Mesenchymal stem cell (in vitro differentiated cells and primary cell): ENCODE data around the gene THBD.
"Not testable (repeated sequence)": the region's sequence is repeated elsewhere in the genome, so short reads cannot be mapped to it uniquely, and the experiment has no call there.

ENCODE experiments used
- DNase-seq: peaks from one replicate; pipeline ENCODE4 v3.0.0-alpha.2; 2013
- H2AFZ ChIP-seq: one replicate; pipeline ENCODE4 v1.6.1; 2013; ENCODE audit warnings: low read depth, mild to moderate bottlenecking, control low read depth, inconsistent platforms, low read length, moderate library complexity
- H2AK5ac ChIP-seq: 2 replicates; pipeline ENCODE4 v1.6.1; 2013; ENCODE audit warnings: low read length, moderate library complexity, mild to moderate bottlenecking, inconsistent platforms; ENCODE audit not compliant: severe bottlenecking
- H2BK120ac ChIP-seq: one replicate; pipeline ENCODE4 v1.6.1; 2013; ENCODE audit warnings: low read depth, mild to moderate bottlenecking, inconsistent platforms, low read length, moderate library complexity
- H2BK12ac ChIP-seq, 2 experiments: one replicate each; pipeline ENCODE4 v1.6.1; 2013; ENCODE audit warnings: inconsistent platforms in 2 of 2, low read length in 2 of 2, mild to moderate bottlenecking in 2 of 2, moderate library complexity in 2 of 2, control low read depth in 1 of 2
- H2BK15ac ChIP-seq: one replicate; pipeline ENCODE4 v1.6.1; 2013; ENCODE audit warnings: mild to moderate bottlenecking, low read depth, inconsistent platforms; ENCODE audit not compliant: poor library complexity, severe bottlenecking
- H2BK5ac ChIP-seq: 2 replicates; pipeline ENCODE4 v1.6.1; 2013; ENCODE audit warnings: low read depth, mild to moderate bottlenecking, low read length, control low read depth, inconsistent platforms; ENCODE audit not compliant: poor library complexity, severe bottlenecking
- H3K14ac ChIP-seq, 2 experiments: one replicate each; pipeline ENCODE4 v1.6.1; 2013; ENCODE audit warnings: inconsistent platforms in 2 of 2, low read length in 2 of 2, control low read depth in 1 of 2, mild to moderate bottlenecking in 1 of 2, moderate library complexity in 1 of 2
- H3K18ac ChIP-seq, 2 experiments: one replicate each; pipeline ENCODE4 v1.6.1; 2013; ENCODE audit warnings: inconsistent platforms in 2 of 2, low read length in 2 of 2, control low read depth in 1 of 2, low read depth in 1 of 2, mild to moderate bottlenecking in 1 of 2
- H3K23ac ChIP-seq, 2 experiments: one replicate each; pipeline ENCODE4 v1.6.1; 2013; ENCODE audit warnings: inconsistent platforms in 2 of 2, low read length in 2 of 2, mild to moderate bottlenecking in 2 of 2, moderate library complexity in 2 of 2, control low read depth in 1 of 2
- H3K27ac ChIP-seq: 2 replicates; pipeline ENCODE4 v1.5.1; 2013; ENCODE audit warnings: mild to moderate bottlenecking, moderate library complexity, low read length, control low read depth, inconsistent platforms; ENCODE audit not compliant: poor library complexity, severe bottlenecking
- H3K27me3 ChIP-seq, 2 experiments: 2 replicates each; pipeline versions ENCODE4 v1.6.1 to v1.7.0; 2013; ENCODE audit warnings: low read length in 2 of 2, mild to moderate bottlenecking in 2 of 2, moderate library complexity in 2 of 2, control low read depth in 1 of 2, inconsistent platforms in 1 of 2; ENCODE audit not compliant: control insufficient read depth in 1 of 2, insufficient read depth in 1 of 2
- H3K36me3 ChIP-seq, 2 experiments: 2 replicates each; pipeline versions ENCODE4 v1.6.1 to v1.7.0; 2013; ENCODE audit warnings: low read length in 2 of 2, control low read depth in 1 of 2, inconsistent platforms in 1 of 2, low read depth in 1 of 2, mild to moderate bottlenecking in 1 of 2; ENCODE audit not compliant: insufficient read depth in 2 of 2, control insufficient read depth in 1 of 2
- H3K4ac ChIP-seq, 2 experiments: one replicate each; pipeline ENCODE4 v1.6.1; 2013; ENCODE audit warnings: inconsistent platforms in 2 of 2, low read length in 2 of 2, mild to moderate bottlenecking in 2 of 2, moderate library complexity in 2 of 2, control low read depth in 1 of 2, low read depth in 1 of 2
- H3K4me1 ChIP-seq: 2 replicates; pipeline ENCODE4 v1.6.1; 2013; ENCODE audit warnings: low read depth, low read length, control low read depth; ENCODE audit not compliant: control insufficient read depth, insufficient read depth
- H3K4me2 ChIP-seq: 2 replicates; pipeline ENCODE4 v1.6.1; 2013; ENCODE audit warnings: low read length, mild to moderate bottlenecking, inconsistent platforms; ENCODE audit not compliant: poor library complexity, severe bottlenecking
- H3K4me3 ChIP-seq, 2 experiments: 2 replicates each; pipeline versions ENCODE4 v1.5.1 to v1.7.0; 2013; ENCODE audit warnings: low read length in 2 of 2, mild to moderate bottlenecking in 2 of 2, control low read depth in 1 of 2, low read depth in 1 of 2; ENCODE audit not compliant: insufficient read depth in 1 of 2
- H3K79me1 ChIP-seq: replicated peaks from 2 replicates; pipeline ENCODE4 v1.6.1; 2013; ENCODE audit warnings: mild to moderate bottlenecking, control low read depth, low read length, inconsistent platforms; ENCODE audit not compliant: poor library complexity, severe bottlenecking
- H3K9ac ChIP-seq: 2 replicates; pipeline ENCODE4 v1.7.0; 2013; ENCODE audit warnings: mild to moderate bottlenecking, low read length, moderate library complexity
- H3K9me3 ChIP-seq: 2 replicates; pipeline ENCODE4 v1.7.0; 2013; ENCODE audit warnings: mild to moderate bottlenecking, low read length; ENCODE audit not compliant: control insufficient read depth
- H4K8ac ChIP-seq: one replicate; pipeline ENCODE4 v1.6.1; 2013; ENCODE audit warnings: inconsistent platforms, mild to moderate bottlenecking, low read length, moderate library complexity
- H4K91ac ChIP-seq: one replicate; pipeline ENCODE4 v1.6.1; 2013; ENCODE audit warnings: mild to moderate bottlenecking, low read length, inconsistent platforms
- WGBS: methylation state at CpG from one replicate; pipeline ENCODE4 v1.1.7; 2013; ENCODE audit warnings: mixed read lengths; 5-methylcytosine and 5-hydroxymethylcytosine counted together

The THBD gene

DNA sequence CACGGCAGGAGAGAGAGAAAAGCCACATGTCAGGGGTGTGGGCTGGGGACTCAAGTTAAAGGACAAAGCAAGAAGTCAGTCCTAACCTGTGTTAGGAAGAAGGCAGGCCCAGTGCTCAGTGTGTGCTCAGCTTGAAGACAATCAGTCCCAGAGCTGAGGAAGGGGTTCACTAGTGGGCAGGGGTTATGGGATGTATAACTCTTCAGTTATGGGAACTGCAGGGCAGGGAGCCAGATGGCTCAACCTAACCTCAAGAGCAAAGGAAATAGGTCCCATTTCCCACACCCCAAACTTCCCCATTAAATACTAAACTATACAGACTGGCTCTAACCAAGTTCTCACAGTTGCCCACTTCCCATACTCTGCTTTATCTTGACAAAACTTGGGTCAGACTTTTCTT, 21.8 kb downstream of the THBD start:
- Histone ChIP-seq H2BK12ac (no peak overlapping the region), H3K9me3 (no peaks in the 10 kb centered on the region), H3K79me1 (no peaks in the 10 kb centered on the region), H3K4me1 (no peaks in the 10 kb centered on the region), H2AK5ac (no peak overlapping the region), H3K27ac (no peak overlapping the region), H2AFZ (no peak overlapping the region), H2BK120ac (no peak overlapping the region), H4K91ac (no peak overlapping the region), H3K23ac (no peak overlapping the region), H3K14ac (no peak overlapping the region), H3K36me3 (no peaks in the 10 kb centered on the region), H2BK15ac (no peak overlapping the region), H4K8ac (no peak overlapping the region), H2BK5ac (no peak overlapping the region), H3K4me2 (no peak overlapping the region), H3K9ac (no peak overlapping the region), H3K4ac (no peak overlapping the region), H3K27me3 (peaks cover 36 to 40% of the 10 kb centered on the region in 2 experiments), H3K18ac (no peak overlapping the region), H3K4me3 (no peak overlapping the region)
- DNase-seq, result no peak
- WGBS, result 87% methylated on average over 1 of the region's 1 CpG

DNA sequence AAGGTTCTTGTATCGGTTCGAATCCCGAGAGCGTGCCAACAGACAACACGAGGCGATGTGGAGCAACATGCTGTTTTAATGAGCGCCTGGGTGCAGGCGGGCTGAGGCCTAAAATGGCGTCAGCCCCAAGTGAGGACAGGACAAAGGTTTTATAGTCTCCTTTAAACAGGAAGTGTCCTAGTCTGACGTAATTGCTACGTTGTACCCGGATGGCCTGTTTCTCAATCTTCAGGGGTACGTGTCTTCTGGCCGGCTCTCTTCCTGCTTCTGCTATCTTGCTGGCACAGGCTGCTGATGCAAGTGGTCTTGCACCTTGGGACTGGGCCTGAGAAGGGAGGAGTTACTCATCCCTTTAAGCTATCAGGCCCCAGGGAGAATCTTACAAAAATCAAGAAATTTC, 24.0 kb downstream of the THBD start:
- not testable (repeated sequence) for H3K18ac ChIP-seq, H2BK120ac ChIP-seq

DNA sequence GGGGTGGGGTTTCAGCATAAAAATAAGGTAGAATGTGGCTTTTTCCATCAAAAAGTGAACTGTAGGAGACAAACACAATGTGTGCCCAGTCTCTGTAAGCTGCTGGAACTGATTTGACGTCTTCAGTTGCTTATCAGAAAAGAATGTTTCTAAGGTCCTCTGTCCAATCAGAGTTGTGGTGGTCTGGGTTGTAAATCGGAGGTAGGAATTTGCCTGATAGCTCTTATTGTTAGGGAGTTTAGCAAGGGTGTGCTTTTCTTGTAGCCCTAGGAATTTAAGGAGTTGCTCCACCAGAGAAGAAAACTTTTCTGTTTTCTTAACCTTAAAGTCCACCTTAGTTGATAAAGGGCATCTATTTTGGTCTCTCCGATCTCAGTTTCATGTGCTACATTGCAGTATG, 24.8 kb downstream of the THBD start:
- no peak overlapping the region for H4K8ac ChIP-seq
- no peak for DNase-seq
- peaks cover 14 to 23% of the 10 kb centered on the region in 2 experiments for H3K27me3 ChIP-seq
- no peak overlapping the region for H2AK5ac ChIP-seq
- H3K4ac ChIP-seq, result no peak overlapping the region
- no peak overlapping the region for H3K23ac ChIP-seq
- H2BK12ac ChIP-seq, result no peak overlapping the region
- H3K4me3 ChIP-seq, result no peak overlapping the region
- H2BK15ac ChIP-seq, result no peak overlapping the region
- H3K14ac ChIP-seq, result no peak overlapping the region
- H2BK120ac ChIP-seq, result no peak overlapping the region
- no peak overlapping the region for H3K9ac ChIP-seq
- H3K79me1 ChIP-seq, result no peaks in the 10 kb centered on the region
- H3K36me3 ChIP-seq, result no peaks in the 10 kb centered on the region
- no peak overlapping the region for H3K18ac ChIP-seq
- no peak overlapping the region for H2AFZ ChIP-seq
- no peaks in the 10 kb centered on the region for H3K4me1 ChIP-seq
- no peak overlapping the region for H4K91ac ChIP-seq
- no peak overlapping the region for H3K4me2 ChIP-seq
- no peak overlapping the region for H3K27ac ChIP-seq
- 56% methylated on average over 2 of the region's 3 CpGs for WGBS
- H3K9me3 ChIP-seq, result no peaks in the 10 kb centered on the region
- no peak overlapping the region for H2BK5ac ChIP-seq

More for the DNA sequence above, 24.0 kb downstream of the THBD start:
- not testable (repeated sequence) for H3K9me3 ChIP-seq, H3K9ac ChIP-seq, DNase-seq, H3K27ac ChIP-seq, H2BK5ac ChIP-seq, H4K8ac ChIP-seq, H2BK12ac ChIP-seq, H3K4me3 ChIP-seq, H2AK5ac ChIP-seq, H3K4ac ChIP-seq, H4K91ac ChIP-seq, H3K36me3 ChIP-seq, H2AFZ ChIP-seq, H3K4me2 ChIP-seq, H2BK15ac ChIP-seq, H3K14ac ChIP-seq, H3K79me1 ChIP-seq, H3K4me1 ChIP-seq, H3K23ac ChIP-seq
- 80% methylated on average over 14 of the region's 14 CpGs for WGBS
- peaks cover 17 to 30% of the 10 kb centered on the region in 2 experiments for H3K27me3 ChIP-seq

DNA sequence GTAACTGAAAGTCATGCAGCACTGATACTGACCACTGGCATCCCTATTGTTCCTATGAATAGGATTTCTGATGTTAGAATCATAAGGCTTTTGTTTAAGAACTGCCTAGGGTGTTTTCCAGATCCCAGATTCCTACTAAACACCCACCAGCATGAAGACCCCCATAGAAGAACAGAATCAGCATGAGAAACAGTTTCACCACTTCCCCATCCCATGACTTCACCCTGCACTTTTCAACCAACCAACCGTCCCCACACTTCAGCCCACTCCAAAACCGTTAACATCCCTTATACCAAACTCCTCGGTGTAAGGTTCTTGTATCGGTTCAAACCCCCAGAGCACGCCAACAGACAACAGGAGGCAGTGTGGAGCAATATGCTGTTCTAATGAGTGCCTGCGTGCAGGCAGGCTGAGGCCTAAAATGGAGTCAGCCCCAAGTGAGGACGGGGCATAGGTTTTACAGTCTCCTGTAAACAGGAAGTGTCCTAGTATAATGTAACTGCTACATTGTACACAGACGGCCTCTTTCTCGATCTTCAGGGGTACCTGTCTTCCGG, 25.8 kb downstream of the THBD start:
- Histone ChIP-seq H2AK5ac (no peak overlapping the region), H2AFZ (no peak overlapping the region), H4K91ac (no peak overlapping the region), H3K4ac (no peak overlapping the region), H3K27ac (no peak overlapping the region), H2BK5ac (no peak overlapping the region), H3K9ac (no peak overlapping the region), H3K4me1 (no peaks in the 10 kb centered on the region), H3K18ac (no peak overlapping the region), H3K14ac (no peak overlapping the region), H2BK12ac (no peak overlapping the region), H3K4me3 (no peak overlapping the region), H2BK120ac (no peak overlapping the region), H3K79me1 (no peaks in the 10 kb centered on the region), H3K36me3 (no peaks in the 10 kb centered on the region), H3K23ac (no peak overlapping the region), H3K9me3 (no peaks in the 10 kb centered on the region), H2BK15ac (no peak overlapping the region), H4K8ac (no peak overlapping the region), H3K27me3 (peaks cover 15 to 22% of the 10 kb centered on the region in 2 experiments), H3K4me2 (no peak overlapping the region)
- 91% methylated on average over 10 of the region's 10 CpGs for WGBS
- no peak for DNase-seq
